ENCODE data around the gene ABCC1.

ABCC1 gene

DNA sequence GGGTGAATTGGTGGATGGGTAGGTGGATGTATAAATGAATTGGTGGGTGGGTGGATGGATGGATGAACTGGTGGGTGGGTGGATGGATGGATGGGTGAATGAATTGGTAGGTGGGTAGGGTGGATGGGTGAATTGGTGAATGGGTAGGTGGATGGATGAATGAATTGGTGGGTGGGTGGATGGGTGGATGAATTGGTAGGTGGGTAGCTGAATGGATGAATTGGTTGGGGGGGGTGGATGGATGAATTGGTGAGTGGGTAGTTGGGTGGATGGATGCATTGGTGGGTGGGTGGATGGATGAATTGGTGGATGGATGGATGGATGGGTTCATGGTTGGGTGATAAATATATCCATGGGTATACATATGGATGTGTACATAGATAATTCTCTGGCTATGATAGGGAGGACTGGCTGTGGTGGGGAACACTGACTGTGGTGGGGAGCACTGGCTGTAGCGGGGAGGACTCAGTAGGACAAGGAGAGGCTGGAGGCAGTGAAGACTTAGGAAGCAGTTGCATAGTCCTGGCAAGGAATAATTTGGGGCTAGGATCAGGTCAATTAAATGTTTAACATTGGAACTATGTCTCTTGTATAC is 54.4 kb downstream of the ABCC1 start:
- H3K9me3 ChIP-seq (ENCODE audit: control insufficient read depth, insufficient read depth, low read depth, low read length) = no peaks in the 10 kb centered on the region
- H3K36me3 ChIP-seq (ENCODE audit: control insufficient read depth in 2 of 2, insufficient read depth in 1 of 2, low read length in 2 of 2) = peaks cover 0 to 4% of the 10 kb centered on the region in 2 experiments; a peak in 2 of 3 replicates
- ChIA-PET CTCF (no interaction called here), POLR2A (interaction anchor here (0.7 kb wide), 1 partner anchor 43 kb away, joined by 3 read pairs; no protein-coding TSS in a partner anchor)
- no peak overlapping the region for H3K27ac ChIP-seq (ENCODE audit: extremely low read depth, low read depth, low read length)
- H3K4me1 ChIP-seq (ENCODE audit: control insufficient read depth, insufficient read depth, low read length) = no peaks in the 10 kb centered on the region
- TF ChIP-seq ZFHX2 (tag by site-specific recombination; conservative IDR thresholded peaks at IDR 0.05) = peak; percentile 86
- TF ChIP-seq EGR2 (tag by site-specific recombination; IDR thresholded peaks at IDR 0.05; ENCODE audit: low read depth) = peak; percentile 99
- no peak for TF ChIP-seq ZNF404 (tag by site-specific recombination; IDR thresholded peaks at IDR 0.05)
- no peak for TF ChIP-seq ZNF670 (tag by site-specific recombination; IDR thresholded peaks at IDR 0.05; ENCODE audit: low read depth)
- no peak for TF ChIP-seq ZFP69B (tag by site-specific recombination; IDR thresholded peaks at IDR 0.05)
- TF ChIP-seq, protein P1, sequence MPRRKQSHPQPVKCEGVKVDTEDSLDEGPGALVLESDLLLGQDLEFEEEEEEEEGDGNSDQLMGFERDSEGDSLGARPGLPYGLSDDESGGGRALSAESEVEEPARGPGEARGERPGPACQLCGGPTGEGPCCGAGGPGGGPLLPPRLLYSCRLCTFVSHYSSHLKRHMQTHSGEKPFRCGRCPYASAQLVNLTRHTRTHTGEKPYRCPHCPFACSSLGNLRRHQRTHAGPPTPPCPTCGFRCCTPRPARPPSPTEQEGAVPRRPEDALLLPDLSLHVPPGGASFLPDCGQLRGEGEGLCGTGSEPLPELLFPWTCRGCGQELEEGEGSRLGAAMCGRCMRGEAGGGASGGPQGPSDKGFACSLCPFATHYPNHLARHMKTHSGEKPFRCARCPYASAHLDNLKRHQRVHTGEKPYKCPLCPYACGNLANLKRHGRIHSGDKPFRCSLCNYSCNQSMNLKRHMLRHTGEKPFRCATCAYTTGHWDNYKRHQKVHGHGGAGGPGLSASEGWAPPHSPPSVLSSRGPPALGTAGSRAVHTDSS (tag by site-specific recombination; IDR thresholded peaks at IDR 0.05) = no peak
- TF ChIP-seq ZNF155 (tag by site-specific recombination; IDR thresholded peaks at IDR 0.05) = no peak
- no peak for TF ChIP-seq ZNF677 (tag by site-specific recombination; IDR thresholded peaks at IDR 0.05)
- no peak overlapping the region for H3K4me3 ChIP-seq (ENCODE audit: low read depth, low read length)

DNA sequence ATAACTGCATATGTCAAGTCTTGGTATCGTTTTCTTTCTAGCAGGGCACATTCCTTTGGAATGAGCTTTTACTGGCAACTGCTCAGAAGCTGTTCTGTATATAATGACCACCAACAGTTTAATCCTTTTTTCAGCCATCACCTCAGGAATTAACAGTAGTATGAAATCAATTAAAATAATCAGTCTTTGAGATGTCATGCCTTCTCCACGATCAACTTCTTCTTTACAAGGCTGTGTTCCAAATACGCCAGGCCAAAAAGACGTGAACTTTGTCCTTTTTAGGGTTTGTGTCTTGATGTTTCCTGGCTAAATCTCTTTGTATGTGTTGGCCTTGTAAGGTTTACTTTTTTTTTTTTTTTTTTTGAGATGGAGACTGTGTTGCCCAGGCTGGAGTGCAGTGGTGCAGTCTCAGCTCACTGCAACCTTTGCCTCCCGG is 54.9 kb downstream of the ABCC1 start:
- TF ChIP-seq ZBTB17 (tag by site-specific recombination; IDR thresholded peaks at IDR 0.05) (peak; percentile 42; the same call in 1 of the 2 replicates), ZNF658 (tag by site-specific recombination; IDR thresholded peaks at IDR 0.05) (no peak)
- H3K4me3 ChIP-seq (ENCODE audit: low read depth, low read length) = no peak overlapping the region
- CTCF ChIA-PET = no interaction called here
- peaks cover 0 to 6% of the 10 kb centered on the region in 2 experiments; a peak in 2 of 3 replicates for H3K36me3 ChIP-seq (ENCODE audit: control insufficient read depth in 2 of 2, insufficient read depth in 1 of 2, low read length in 2 of 2)
- POLR2A ChIA-PET = interaction anchor here (0.6 to 0.8 kb wide), 5 partner anchors 30 to 347 kb away, joined by 3 to 8 read pairs (median 3); partner anchors contain the start of gene CEP20
- H3K4me1 ChIP-seq (ENCODE audit: control insufficient read depth, insufficient read depth, low read length) = no peaks in the 10 kb centered on the region
- H3K9me3 ChIP-seq (ENCODE audit: control insufficient read depth, insufficient read depth, low read depth, low read length) = no peaks in the 10 kb centered on the region
- H3K27ac ChIP-seq (ENCODE audit: extremely low read depth, low read depth, low read length) = no peak overlapping the region

DNA sequence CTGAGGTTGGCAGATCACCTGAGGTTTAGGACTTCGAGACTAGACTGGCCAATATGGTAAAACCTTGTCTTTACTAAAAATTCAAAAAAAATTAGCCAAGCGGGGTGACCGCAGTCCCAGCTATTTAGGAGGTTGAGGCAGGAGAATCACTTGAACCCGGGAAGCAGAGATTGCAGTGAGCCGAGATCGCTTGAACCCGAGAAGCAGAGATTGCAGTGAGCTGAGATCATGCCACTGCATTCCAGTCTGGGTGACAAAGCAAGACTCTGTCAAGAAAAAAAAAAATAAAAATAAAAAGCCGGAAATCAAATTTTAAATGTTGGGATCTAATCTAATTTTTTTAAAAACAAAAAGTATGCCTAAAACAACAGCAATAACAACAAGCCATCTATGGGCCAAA is 56.3 kb downstream of the ABCC1 start:
- TF ChIP-seq, protein P2, sequence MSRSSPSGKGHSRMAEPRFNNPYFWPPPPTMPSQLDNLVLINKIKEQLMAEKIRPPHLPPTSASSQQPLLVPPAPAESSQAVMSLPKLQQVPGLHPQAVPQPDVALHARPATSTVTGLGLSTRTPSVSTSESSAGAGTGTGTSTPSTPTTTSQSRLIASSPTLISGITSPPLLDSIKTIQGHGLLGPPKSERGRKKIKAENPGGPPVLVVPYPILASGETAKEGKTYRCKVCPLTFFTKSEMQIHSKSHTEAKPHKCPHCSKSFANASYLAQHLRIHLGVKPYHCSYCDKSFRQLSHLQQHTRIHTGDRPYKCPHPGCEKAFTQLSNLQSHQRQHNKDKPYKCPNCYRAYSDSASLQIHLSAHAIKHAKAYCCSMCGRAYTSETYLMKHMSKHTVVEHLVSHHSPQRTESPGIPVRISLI (tag by site-specific recombination; IDR thresholded peaks at IDR 0.05) = no peak
- TF ChIP-seq, protein P3, sequence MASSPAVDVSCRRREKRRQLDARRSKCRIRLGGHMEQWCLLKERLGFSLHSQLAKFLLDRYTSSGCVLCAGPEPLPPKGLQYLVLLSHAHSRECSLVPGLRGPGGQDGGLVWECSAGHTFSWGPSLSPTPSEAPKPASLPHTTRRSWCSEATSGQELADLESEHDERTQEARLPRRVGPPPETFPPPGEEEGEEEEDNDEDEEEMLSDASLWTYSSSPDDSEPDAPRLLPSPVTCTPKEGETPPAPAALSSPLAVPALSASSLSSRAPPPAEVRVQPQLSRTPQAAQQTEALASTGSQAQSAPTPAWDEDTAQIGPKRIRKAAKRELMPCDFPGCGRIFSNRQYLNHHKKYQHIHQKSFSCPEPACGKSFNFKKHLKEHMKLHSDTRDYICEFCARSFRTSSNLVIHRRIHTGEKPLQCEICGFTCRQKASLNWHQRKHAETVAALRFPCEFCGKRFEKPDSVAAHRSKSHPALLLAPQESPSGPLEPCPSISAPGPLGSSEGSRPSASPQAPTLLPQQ (tag by site-specific recombination; IDR thresholded peaks at IDR 0.05) = no peak
- no peak for TF ChIP-seq ZNF501 (tag by site-specific recombination; IDR thresholded peaks at IDR 0.05)
- TF ChIP-seq IKZF3 (tag by site-specific recombination; IDR thresholded peaks at IDR 0.05) = no peak
- TF ChIP-seq ZBTB21 (tag by site-specific recombination; IDR thresholded peaks at IDR 0.05) = no peak
- TF ChIP-seq, protein P4, sequence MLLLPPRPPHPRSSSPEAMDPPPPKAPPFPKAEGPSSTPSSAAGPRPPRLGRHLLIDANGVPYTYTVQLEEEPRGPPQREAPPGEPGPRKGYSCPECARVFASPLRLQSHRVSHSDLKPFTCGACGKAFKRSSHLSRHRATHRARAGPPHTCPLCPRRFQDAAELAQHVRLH (tag by site-specific recombination; IDR thresholded peaks at IDR 0.05) = no peak
- no peak for TF ChIP-seq ZNF510 (tag by site-specific recombination; IDR thresholded peaks at IDR 0.05; ENCODE audit: insufficient replicate concordance)
- TF ChIP-seq KLF10 (tag by site-specific recombination; IDR thresholded peaks at IDR 0.05) = no peak
- TF ChIP-seq, protein P5, sequence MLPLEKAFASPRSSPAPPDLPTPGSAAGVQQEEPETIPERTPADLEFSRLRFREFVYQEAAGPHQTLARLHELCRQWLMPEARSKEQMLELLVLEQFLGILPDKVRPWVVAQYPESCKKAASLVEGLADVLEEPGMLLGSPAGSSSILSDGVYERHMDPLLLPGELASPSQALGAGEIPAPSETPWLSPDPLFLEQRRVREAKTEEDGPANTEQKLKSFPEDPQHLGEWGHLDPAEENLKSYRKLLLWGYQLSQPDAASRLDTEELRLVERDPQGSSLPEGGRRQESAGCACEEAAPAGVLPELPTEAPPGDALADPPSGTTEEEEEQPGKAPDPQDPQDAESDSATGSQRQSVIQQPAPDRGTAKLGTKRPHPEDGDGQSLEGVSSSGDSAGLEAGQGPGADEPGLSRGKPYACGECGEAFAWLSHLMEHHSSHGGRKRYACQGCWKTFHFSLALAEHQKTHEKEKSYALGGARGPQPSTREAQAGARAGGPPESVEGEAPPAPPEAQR (tag by site-specific recombination; IDR thresholded peaks at IDR 0.05) = no peak
- TF ChIP-seq, protein P6, sequence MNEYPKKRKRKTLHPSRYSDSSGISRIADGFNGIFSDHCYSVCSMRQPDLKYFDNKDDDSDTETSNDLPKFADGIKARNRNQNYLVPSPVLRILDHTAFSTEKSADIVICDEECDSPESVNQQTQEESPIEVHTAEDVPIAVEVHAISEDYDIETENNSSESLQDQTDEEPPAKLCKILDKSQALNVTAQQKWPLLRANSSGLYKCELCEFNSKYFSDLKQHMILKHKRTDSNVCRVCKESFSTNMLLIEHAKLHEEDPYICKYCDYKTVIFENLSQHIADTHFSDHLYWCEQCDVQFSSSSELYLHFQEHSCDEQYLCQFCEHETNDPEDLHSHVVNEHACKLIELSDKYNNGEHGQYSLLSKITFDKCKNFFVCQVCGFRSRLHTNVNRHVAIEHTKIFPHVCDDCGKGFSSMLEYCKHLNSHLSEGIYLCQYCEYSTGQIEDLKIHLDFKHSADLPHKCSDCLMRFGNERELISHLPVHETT (tag by site-specific recombination; IDR thresholded peaks at IDR 0.05) = no peak
- TF ChIP-seq ZNF157 (tag by site-specific recombination; IDR thresholded peaks at IDR 0.05) = no peak
- TF ChIP-seq, protein P7, sequence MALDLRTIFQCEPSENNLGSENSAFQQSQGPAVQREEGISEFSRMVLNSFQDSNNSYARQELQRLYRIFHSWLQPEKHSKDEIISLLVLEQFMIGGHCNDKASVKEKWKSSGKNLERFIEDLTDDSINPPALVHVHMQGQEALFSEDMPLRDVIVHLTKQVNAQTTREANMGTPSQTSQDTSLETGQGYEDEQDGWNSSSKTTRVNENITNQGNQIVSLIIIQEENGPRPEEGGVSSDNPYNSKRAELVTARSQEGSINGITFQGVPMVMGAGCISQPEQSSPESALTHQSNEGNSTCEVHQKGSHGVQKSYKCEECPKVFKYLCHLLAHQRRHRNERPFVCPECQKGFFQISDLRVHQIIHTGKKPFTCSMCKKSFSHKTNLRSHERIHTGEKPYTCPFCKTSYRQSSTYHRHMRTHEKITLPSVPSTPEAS (tag by site-specific recombination; IDR thresholded peaks at IDR 0.05) = no peak
- TF ChIP-seq ZNF837 (tag by site-specific recombination; IDR thresholded peaks at IDR 0.05) = no peak
- Histone ChIP-seq H3K4me1 (ENCODE audit: control insufficient read depth, insufficient read depth, low read length) (no peaks in the 10 kb centered on the region), H3K27ac (ENCODE audit: extremely low read depth, low read depth, low read length) (no peak overlapping the region), H3K36me3 (ENCODE audit: control insufficient read depth in 2 of 2, insufficient read depth in 1 of 2, low read length in 2 of 2) (peaks cover 0 to 16% of the 10 kb centered on the region in 2 experiments; a peak in 2 of 3 replicates), H3K4me3 (ENCODE audit: low read depth, low read length) (no peak overlapping the region), H3K9me3 (ENCODE audit: control insufficient read depth, insufficient read depth, low read depth, low read length) (no peaks in the 10 kb centered on the region)
- ChIA-PET POLR2A (no interaction called here), CTCF (no interaction called here)
